Measurements from ENCODE around the gene UNC80. TPM values are rescaled to one million over a fixed set of nuclear protein-coding genes. Genes with fewer than 3 reads are reported as not detected.
A peak's percentile ranks its signal among the peaks of the same experiment; 100 is the strongest.

The UNC80 gene
- polyA plus RNA-seq, 1 experiment: not detected

- no peak for TF ChIP-seq CTCF (IDR thresholded peaks at IDR 0.05; ENCODE audit: low read depth, low read length)
- ChIA-PET CTCF (no interaction called here), POLR2A (no interaction called here)
- Histone ChIP-seq H3K4me3 (ENCODE audit: low read depth, low read length) (no peak overlapping the region), H3K9me3 (ENCODE audit: control insufficient read depth, insufficient read depth, low read length) (no peaks in the 10 kb centered on the region), H3K27me3 (ENCODE audit: control insufficient read depth, insufficient read depth, low read length) (no peaks in the 10 kb centered on the region), H3K27ac (ENCODE audit: low read depth, low read length) (no peak overlapping the region)
- no peak for DNase-seq (ENCODE audit: low read depth, low spot score)
Measured at GRCh38 chr2:209956271-209956670, 184.6 kb downstream of the UNC80 start.

- no peak overlapping the region for H3K27ac ChIP-seq (ENCODE audit: low read depth, low read length)
- POLR2A ChIA-PET: no interaction called here
- no peak for TF ChIP-seq CTCF (IDR thresholded peaks at IDR 0.05; ENCODE audit: low read depth, low read length)
Measured at GRCh38 chr2:209958016-209958415, 186.4 kb downstream of the UNC80 start.

DNA sequence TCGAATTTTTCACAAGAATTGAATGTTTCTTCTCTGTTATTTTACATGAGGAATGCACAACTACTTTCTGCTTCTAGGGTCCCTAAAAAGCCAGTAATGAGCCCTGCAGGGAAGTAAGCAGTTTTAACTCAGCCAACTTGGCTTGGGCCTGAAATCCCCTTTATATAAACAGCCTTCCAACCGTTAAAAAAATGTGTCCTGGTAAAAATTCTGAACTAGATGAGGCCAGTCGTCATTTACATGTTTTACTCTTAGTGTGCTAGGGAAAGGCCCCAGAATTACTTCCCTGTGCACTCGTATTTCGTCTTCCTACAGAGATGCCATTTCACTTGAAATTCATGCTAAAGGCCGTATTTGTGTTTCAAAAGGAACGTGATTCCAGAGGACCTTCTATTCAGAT, 188.4 kb downstream of the UNC80 start:
- DNase-seq (ENCODE audit: low read depth, low spot score): no peak
- CTCF ChIA-PET: interaction anchor here (1.4 to 3.0 kb wide), 6 partner anchors 11 to 626 kb away, joined by 3 to 21 read pairs (median 11); no protein-coding TSS in a partner anchor

More at GRCh38 chr2:209958016-209958415, 186.4 kb downstream of the UNC80 start:
- CTCF ChIA-PET: no interaction called here
- Histone ChIP-seq H3K27me3 (ENCODE audit: control insufficient read depth, insufficient read depth, low read length) (no peaks in the 10 kb centered on the region), H3K4me3 (ENCODE audit: low read depth, low read length) (no peak overlapping the region), H3K9me3 (ENCODE audit: control insufficient read depth, insufficient read depth, low read length) (no peaks in the 10 kb centered on the region)
- DNase-seq (ENCODE audit: low read depth, low spot score): no peak

GRCh38 chr2:209960676-209961630, 189.3 kb downstream of the UNC80 start:
- POLR2A ChIA-PET: no interaction called here
- no peak overlapping the region for H3K4me3 ChIP-seq (ENCODE audit: low read depth, low read length)
- CTCF ChIA-PET: interaction anchor here (0.5 to 3.0 kb wide), 36 partner anchors 8 to 631 kb away, joined by 3 to 21 read pairs (median 4); no protein-coding TSS in a partner anchor

More for the DNA sequence above, 188.4 kb downstream of the UNC80 start:
- POLR2A ChIA-PET: no interaction called here
- H3K9me3 ChIP-seq (ENCODE audit: control insufficient read depth, insufficient read depth, low read length): no peaks in the 10 kb centered on the region
- TF ChIP-seq CTCF (IDR thresholded peaks at IDR 0.05; ENCODE audit: low read depth, low read length): no peak
- no peaks in the 10 kb centered on the region for H3K27me3 ChIP-seq (ENCODE audit: control insufficient read depth, insufficient read depth, low read length)
- no peak overlapping the region for H3K4me3 ChIP-seq (ENCODE audit: low read depth, low read length)
- H3K27ac ChIP-seq (ENCODE audit: low read depth, low read length): no peak overlapping the region

More at GRCh38 chr2:209960676-209961630, 189.3 kb downstream of the UNC80 start:
- no peak overlapping the region for H3K27ac ChIP-seq (ENCODE audit: low read depth, low read length)
- TF ChIP-seq CTCF (IDR thresholded peaks at IDR 0.05; ENCODE audit: low read depth, low read length): peak; percentile 70
- no peak for DNase-seq (ENCODE audit: low read depth, low spot score)
- no peaks in the 10 kb centered on the region for H3K9me3 ChIP-seq (ENCODE audit: control insufficient read depth, insufficient read depth, low read length)
- H3K27me3 ChIP-seq (ENCODE audit: control insufficient read depth, insufficient read depth, low read length): no peaks in the 10 kb centered on the region

Measured in AG04450 (cell line).